Calu3 (cell line): ENCODE measurements around the gene DACT2. TPM values are rescaled to one million over a fixed set of nuclear protein-coding genes. Genes with fewer than 3 reads are reported as not detected.

Source experiments
- BruUV-seq: library from RNA; stranded (reverse); fragments of 400-500 nt; replicated peaks from 2 replicates; lab custom pipeline; 2021; lab: Mats Ljungman, UMichigan
- CTCF ChIA-PET: fragments of 300-600 bp; sonication (Branson Sonifier 250); formaldehyde crosslinking; loops from one replicate; lab custom pipeline; 2022; ENCODE audit warnings: antibody characterized with exemption; lab: Charles Lee
- DNase-seq: peaks from one replicate; pipeline ENCODE4 v3.0.0; 2022
- H3K27ac Mint-ChIP-seq: one replicate; pipeline ENCODE4 v1.8.0; 2022; ENCODE audit warnings: mixed read lengths; ENCODE audit not compliant: unreplicated experiment
- H3K27me3 Mint-ChIP-seq: one replicate; pipeline ENCODE4 v1.8.0; 2022; ENCODE audit warnings: mixed read lengths; ENCODE audit not compliant: unreplicated experiment
- H3K36me3 Mint-ChIP-seq: one replicate; pipeline ENCODE4 v1.8.0; 2022; ENCODE audit warnings: mild to moderate bottlenecking, moderate library complexity, mixed read lengths; ENCODE audit not compliant: insufficient read depth, unreplicated experiment
- H3K4me1 Mint-ChIP-seq: one replicate; pipeline ENCODE4 v1.8.0; 2022; ENCODE audit warnings: mild to moderate bottlenecking, low read depth, mixed read lengths; ENCODE audit not compliant: unreplicated experiment
- H3K4me3 Mint-ChIP-seq: one replicate; pipeline ENCODE4 v1.8.0; 2022; ENCODE audit warnings: mild to moderate bottlenecking, low read depth, moderate library complexity, mixed read lengths; ENCODE audit not compliant: unreplicated experiment
- H3K9me3 Mint-ChIP-seq: one replicate; pipeline ENCODE4 v1.8.0; 2022; ENCODE audit warnings: low read depth, mixed read lengths; ENCODE audit not compliant: unreplicated experiment
- intact Hi-C: fragments of 100-400 bp; cut with micrococcal nuclease; formaldehyde crosslinking; loops from one replicate; pipeline ENCODE4 v1.10.0; 2022; ENCODE audit not compliant: unreplicated experiment
- total RNA-seq: library from RNA; stranded (reverse); gene quantifications from 2 replicates; pipeline ENCODE4 v1.2.3, GENCODE V29; 2022
- TF ChIP-seq, protein P1 (sequence below): fragments of 200-600 bp; IDR thresholded peaks from one replicate; pipeline ENCODE4 v1.8.0; 2022; ENCODE audit warnings: antibody characterized with exemption; ENCODE audit not compliant: unreplicated experiment

The DACT2 gene
- total RNA-seq, 1 experiment from 2014 or later = not detected

DNA sequence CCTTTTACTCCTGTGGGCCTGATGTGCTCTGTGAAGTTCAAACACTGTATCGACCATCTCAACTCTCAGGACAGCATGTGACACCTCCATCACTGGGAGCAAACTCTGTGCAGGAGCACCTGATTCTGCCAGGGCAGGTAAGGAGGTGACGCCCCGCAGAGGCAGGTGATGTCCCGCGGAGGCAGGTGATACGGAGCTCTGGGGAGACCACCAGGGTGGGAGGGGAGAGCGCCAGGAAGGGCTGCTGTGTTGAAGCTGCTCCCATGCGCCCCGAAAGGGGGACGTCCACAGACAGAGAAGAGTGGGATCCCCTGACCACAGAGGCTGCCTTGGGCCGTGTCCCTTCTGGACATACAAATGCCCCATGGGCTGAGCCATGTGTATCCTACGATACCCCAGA lies 58.3 kb downstream of the DACT2 start:
- CTCF ChIA-PET = no interaction called here
- no peak overlapping the region for H3K27ac Mint-ChIP-seq
- peaks cover 5% of the 10 kb centered on the region for H3K36me3 Mint-ChIP-seq

DNA sequence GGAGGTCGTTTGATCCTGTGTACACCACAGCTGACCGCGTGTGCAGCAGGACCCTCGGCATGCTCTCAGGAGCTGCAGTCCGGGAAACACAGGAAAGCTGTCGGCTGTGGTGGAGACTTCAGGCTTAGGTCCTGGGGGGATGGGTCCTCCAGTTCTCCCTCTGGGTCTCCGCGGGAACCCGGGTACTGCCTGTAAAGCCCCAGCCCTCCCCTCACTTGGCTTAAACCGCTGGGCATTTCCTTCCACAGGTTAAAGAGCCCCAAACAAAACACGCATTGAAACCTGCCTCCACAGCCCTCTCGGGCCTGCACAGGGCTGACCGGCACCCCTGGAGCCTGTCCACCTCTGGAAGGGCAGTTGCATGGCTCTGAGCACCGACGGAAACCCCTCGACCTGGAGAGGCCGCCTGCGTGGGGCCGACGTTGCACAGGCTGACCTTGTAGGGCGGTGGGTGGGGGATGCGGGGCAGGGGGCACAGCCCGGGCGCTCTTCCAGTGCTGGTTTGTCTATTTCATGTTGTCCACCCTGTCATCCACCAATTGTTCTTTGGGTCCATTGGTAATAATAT lies 59.1 kb downstream of the DACT2 start:
- peaks cover 1% of the 10 kb centered on the region for H3K9me3 Mint-ChIP-seq
- DNase-seq = no peak
- H3K4me1 Mint-ChIP-seq = peaks cover 15% of the 10 kb centered on the region
- CTCF ChIA-PET = no interaction called here
- H3K36me3 Mint-ChIP-seq = peaks cover 5% of the 10 kb centered on the region
- H3K27ac Mint-ChIP-seq = no peak overlapping the region
- BruUV-seq = no TSS peak
- TF ChIP-seq, protein P1, sequence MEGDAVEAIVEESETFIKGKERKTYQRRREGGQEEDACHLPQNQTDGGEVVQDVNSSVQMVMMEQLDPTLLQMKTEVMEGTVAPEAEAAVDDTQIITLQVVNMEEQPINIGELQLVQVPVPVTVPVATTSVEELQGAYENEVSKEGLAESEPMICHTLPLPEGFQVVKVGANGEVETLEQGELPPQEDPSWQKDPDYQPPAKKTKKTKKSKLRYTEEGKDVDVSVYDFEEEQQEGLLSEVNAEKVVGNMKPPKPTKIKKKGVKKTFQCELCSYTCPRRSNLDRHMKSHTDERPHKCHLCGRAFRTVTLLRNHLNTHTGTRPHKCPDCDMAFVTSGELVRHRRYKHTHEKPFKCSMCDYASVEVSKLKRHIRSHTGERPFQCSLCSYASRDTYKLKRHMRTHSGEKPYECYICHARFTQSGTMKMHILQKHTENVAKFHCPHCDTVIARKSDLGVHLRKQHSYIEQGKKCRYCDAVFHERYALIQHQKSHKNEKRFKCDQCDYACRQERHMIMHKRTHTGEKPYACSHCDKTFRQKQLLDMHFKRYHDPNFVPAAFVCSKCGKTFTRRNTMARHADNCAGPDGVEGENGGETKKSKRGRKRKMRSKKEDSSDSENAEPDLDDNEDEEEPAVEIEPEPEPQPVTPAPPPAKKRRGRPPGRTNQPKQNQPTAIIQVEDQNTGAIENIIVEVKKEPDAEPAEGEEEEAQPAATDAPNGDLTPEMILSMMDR = no peak
- intact Hi-C loops = loop anchor here (5.0 kb wide), 1 partner anchor 58 kb away; no protein-coding TSS in a partner anchor
- H3K4me3 Mint-ChIP-seq = no peak overlapping the region
- peaks cover 39% of the 10 kb centered on the region for H3K27me3 Mint-ChIP-seq

More for the DNA sequence above, 58.3 kb downstream of the DACT2 start:
- no peaks in the 10 kb centered on the region for H3K9me3 Mint-ChIP-seq
- no peak overlapping the region for H3K4me3 Mint-ChIP-seq
- intact Hi-C loops = loop anchor here (5.0 kb wide), 1 partner anchor 59 kb away; no protein-coding TSS in a partner anchor
- H3K4me1 Mint-ChIP-seq = peaks cover 20% of the 10 kb centered on the region
- BruUV-seq = no TSS peak
- H3K27me3 Mint-ChIP-seq = peaks cover 39% of the 10 kb centered on the region
- TF ChIP-seq, protein P1 = no peak
- no peak for DNase-seq

DNA sequence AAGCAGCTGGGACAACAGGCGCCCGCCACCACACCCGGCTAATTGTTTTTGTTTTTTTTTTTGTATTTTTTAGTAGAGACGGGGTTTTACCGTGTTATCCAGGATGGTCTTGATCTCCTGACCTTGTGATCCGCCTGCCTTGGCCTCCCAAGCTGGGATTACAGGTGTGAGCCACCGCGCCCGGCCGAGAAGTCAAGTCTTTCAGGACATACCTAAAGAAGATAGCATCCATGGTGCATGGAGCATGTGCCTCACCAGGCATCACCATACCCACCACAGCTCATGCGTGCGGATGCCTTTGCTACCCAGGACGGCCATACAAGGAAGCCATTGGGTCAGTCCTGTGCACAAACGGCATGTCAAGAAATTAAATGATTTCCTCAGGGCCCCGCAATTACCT lies 60.8 kb downstream of the DACT2 start:
- Mint-ChIP-seq H3K36me3 (peaks cover 5% of the 10 kb centered on the region), H3K4me1 (peaks cover 15% of the 10 kb centered on the region), H3K27me3 (peaks cover 47% of the 10 kb centered on the region), H3K9me3 (peaks cover 2% of the 10 kb centered on the region), H3K27ac (no peak overlapping the region), H3K4me3 (no peak overlapping the region)
- no peak for DNase-seq
- TF ChIP-seq, protein P1 = no peak
- CTCF ChIA-PET = no interaction called here
- intact Hi-C loops = no loop called here
- BruUV-seq = no TSS peak

DNA sequence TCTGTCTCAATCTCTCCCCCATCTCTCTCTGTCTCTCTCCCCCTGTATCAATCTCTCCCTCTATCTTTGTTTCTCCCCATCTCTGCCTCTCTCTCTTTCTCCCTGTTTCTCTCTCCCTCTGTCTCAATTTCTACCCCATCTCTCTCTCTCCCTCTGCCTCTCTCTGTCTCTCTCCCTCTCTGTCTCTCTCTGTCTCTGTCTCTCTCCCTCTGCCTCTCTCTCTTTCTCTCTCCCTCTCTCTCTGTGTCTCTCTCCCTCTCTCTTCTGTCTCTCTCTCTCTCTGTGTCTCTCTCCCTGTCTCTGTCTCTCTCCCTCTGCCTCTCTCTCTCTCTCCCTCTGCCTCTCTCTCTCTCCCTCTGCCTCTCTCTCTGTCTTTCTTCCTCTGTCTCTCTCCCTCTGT lies 62.6 kb downstream of the DACT2 start:
- intact Hi-C loops = no loop called here
- H3K9me3 Mint-ChIP-seq = peaks cover 2% of the 10 kb centered on the region
- peaks cover under 1% of the 10 kb centered on the region for H3K36me3 Mint-ChIP-seq
- no TSS peak for BruUV-seq
- TF ChIP-seq, protein P1 = no peak
- no peak for DNase-seq
- H3K27ac Mint-ChIP-seq = no peak overlapping the region
- H3K4me3 Mint-ChIP-seq = no peak overlapping the region
- H3K27me3 Mint-ChIP-seq = peaks cover 59% of the 10 kb centered on the region
- peaks cover 11% of the 10 kb centered on the region for H3K4me1 Mint-ChIP-seq
- CTCF ChIA-PET = no interaction called here

Other genes with a start within 250 kb of the DACT2 start
- gene FRMD1, start 240.6 kb downstream of the DACT2 start, total RNA-seq = not detected in 2 replicates
- 0.73 and 1.1 TPM in 2 replicates for gene SMOC2, start 121.4 kb upstream of the DACT2 start, total RNA-seq